Immature natural killer cell (primary cell): ENCODE results near the gene ZKSCAN5. TPM values are rescaled to one million over a fixed set of nuclear protein-coding genes. Genes with fewer than 3 reads are reported as not detected.
"Not testable (repeated sequence)": the region's sequence is repeated elsewhere in the genome, so short reads cannot be mapped to it uniquely, and the experiment has no call there.

ENCODE experiments used
- DNase-seq, 3 donors: peaks; one replicate each; pipeline ENCODE4 v3.0.0; 2022; ENCODE audit warnings: mixed read lengths in 1 of 3
- H3K27ac Mint-ChIP-seq, 6 donors: one replicate each; pipeline ENCODE4 v1.8.0; 2020; ENCODE audit warnings: mixed read lengths in 6 of 6, mild to moderate bottlenecking in 5 of 6, inconsistent platforms in 4 of 6, moderate library complexity in 3 of 6
- H3K27me3 Mint-ChIP-seq, 3 donors: one replicate each; pipeline ENCODE4 v1.8.0; 2020 to 2021; ENCODE audit warnings: low read depth in 3 of 3, mild to moderate bottlenecking in 3 of 3, mixed read lengths in 3 of 3, moderate library complexity in 3 of 3, inconsistent platforms in 1 of 3
- H3K36me3 Mint-ChIP-seq, 3 donors: one replicate each; pipeline ENCODE4 v1.8.0; 2020; ENCODE audit warnings: mixed read lengths in 3 of 3, inconsistent platforms in 2 of 3, mild to moderate bottlenecking in 2 of 3
- H3K4me1 Mint-ChIP-seq, 2 donors: one replicate each; pipeline ENCODE4 v1.8.0; 2020; ENCODE audit warnings: inconsistent platforms in 2 of 2, mild to moderate bottlenecking in 2 of 2, mixed read lengths in 2 of 2, moderate library complexity in 1 of 2
- H3K4me3 Mint-ChIP-seq, 5 donors: one replicate each; pipeline ENCODE4 v1.8.0; 2020; ENCODE audit warnings: mild to moderate bottlenecking in 5 of 5, mixed read lengths in 5 of 5, inconsistent platforms in 3 of 5, moderate library complexity in 3 of 5
- H3K9me3 Mint-ChIP-seq, 6 donors: one replicate each; pipeline ENCODE4 v1.8.0; 2020; ENCODE audit warnings: mild to moderate bottlenecking in 6 of 6, mixed read lengths in 6 of 6, inconsistent platforms in 4 of 6, moderate library complexity in 3 of 6
- polyA plus RNA-seq, 3 donors: library from polyadenylated mRNA; unstranded; fragments of 300-500 nt; fragmentation: Illumina TruSeq; gene quantifications; one replicate each; pipeline ENCODE4 v1.2.3, GENCODE V29; 2021

Gene ZKSCAN5
- polyA plus RNA-seq, 3 donors from 2014 or later, result 3.2 to 9.4 (median 4.6) TPM

DNA sequence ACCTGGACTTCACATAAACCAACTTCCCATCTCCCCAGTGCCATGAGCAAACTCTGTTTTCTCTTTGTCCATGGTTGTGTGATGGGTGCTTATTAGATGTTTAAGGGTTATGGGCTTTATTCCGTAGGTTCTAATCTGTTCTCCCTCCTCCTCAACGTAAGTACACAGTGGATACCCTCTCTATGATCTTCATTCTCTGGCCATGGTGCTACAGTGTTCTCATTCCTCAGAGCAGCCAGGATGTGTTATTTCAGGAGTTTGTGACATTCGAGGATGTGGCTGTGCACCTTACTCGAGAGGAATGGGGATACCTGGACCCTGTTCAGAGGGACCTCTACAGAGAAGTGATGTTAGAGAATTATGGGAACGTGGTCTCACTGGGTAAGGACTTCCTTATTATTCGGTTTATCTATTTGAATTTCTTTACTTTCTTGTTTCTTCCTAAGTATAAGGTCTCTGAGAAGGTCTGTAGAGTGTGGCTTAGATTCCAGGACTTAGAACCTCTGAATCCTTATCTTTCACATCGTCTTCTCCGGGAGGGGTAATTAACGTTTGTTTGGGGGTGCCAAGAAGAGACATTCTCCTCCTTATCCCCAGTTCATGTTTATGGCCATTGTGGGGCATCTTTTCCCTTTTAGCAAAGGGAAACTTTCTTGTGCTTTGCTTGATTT is 57.8 kb downstream of the ZKSCAN5 start:
- peak overlapping the region in 2 of 6 donors; percentile 61 to 71 for H3K27ac Mint-ChIP-seq
- no peaks in the 10 kb centered on the region for H3K9me3 Mint-ChIP-seq
- H3K27me3 Mint-ChIP-seq, result peaks cover 9 to 20% (median 9%) of the 10 kb centered on the region in 3 donors
- DNase-seq, result no peak
- H3K4me1 Mint-ChIP-seq, result peaks cover 34 to 55% of the 10 kb centered on the region in 2 donors
- H3K36me3 Mint-ChIP-seq, result peaks cover 19 to 35% (median 27%) of the 10 kb centered on the region in 3 donors
- H3K4me3 Mint-ChIP-seq, result peak overlapping the region in 2 of 5 donors; percentile 12 to 32

- H3K36me3 Mint-ChIP-seq, result peaks cover 19 to 35% (median 27%) of the 10 kb centered on the region in 3 donors
- no peak for DNase-seq
Measured at GRCh38 chr7:99562832-99563231, 58.4 kb downstream of the ZKSCAN5 start.

GRCh38 chr7:99563650-99564049 is 59.2 kb downstream of the ZKSCAN5 start:
- Mint-ChIP-seq H3K27ac (no peak overlapping the region), H3K36me3 (peaks cover 19 to 32% (median 23%) of the 10 kb centered on the region in 3 donors), H3K4me3 (no peak overlapping the region), H3K27me3 (peaks cover 2 to 9% (median 3%) of the 10 kb centered on the region in 3 donors), H3K4me1 (peaks cover 23 to 44% of the 10 kb centered on the region in 2 donors), H3K9me3 (no peaks in the 10 kb centered on the region)
- DNase-seq, result no peak

More at GRCh38 chr7:99562832-99563231, 58.4 kb downstream of the ZKSCAN5 start:
- H3K4me1 Mint-ChIP-seq, result peaks cover 29 to 49% of the 10 kb centered on the region in 2 donors
- peak overlapping the region in 2 of 6 donors; percentile 61 to 71 for H3K27ac Mint-ChIP-seq
- peak overlapping the region in 1 of 5 donors; percentile 32 for H3K4me3 Mint-ChIP-seq
- no peaks in the 10 kb centered on the region for H3K9me3 Mint-ChIP-seq
- H3K27me3 Mint-ChIP-seq, result peaks cover 9 to 17% (median 9%) of the 10 kb centered on the region in 3 donors

DNA sequence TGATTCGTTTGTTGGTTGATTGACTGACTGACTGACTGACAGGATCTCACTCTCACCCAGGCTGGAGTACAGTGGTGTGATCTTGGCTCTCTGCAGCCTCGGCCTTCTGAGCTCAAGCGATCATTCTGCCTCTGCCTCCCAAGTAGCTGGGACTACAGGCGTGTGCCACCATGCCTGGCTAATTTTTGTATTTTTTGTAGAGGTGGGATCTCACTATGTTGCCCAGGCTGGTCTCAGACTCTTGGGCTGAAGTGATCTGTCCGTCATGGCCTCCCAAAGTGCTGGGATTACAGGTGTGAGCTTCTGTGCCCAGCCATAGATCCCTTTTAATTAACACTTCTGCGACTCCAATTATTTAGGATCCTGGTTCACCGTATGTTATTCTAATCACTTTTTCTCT is 64.3 kb downstream of the ZKSCAN5 start:
- H3K36me3 Mint-ChIP-seq, result peaks cover 8 to 22% (median 8%) of the 10 kb centered on the region in 3 donors
- H3K4me3 Mint-ChIP-seq, result not testable (repeated sequence)

DNA sequence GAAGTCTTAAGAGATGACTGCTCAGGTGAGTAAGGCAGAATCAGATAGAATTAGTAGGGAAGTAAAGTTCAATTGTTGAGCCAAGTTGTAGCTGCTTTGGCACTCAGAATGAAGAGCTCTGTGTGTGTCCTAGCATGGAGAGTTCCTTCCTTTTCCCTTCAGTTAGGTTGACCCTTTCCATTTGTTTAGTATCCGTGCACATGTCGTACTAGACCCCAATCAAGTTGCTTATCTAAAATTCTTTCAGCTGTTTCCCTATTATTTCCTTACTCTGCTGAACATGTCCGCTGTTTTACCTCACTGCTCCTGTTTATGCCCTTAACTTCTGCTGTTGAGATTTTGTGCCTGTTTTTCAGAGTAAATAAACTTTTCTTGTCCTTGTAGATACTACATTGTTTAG is 67.3 kb downstream of the ZKSCAN5 start:
- Mint-ChIP-seq H3K9me3 (no peaks in the 10 kb centered on the region), H3K27me3 (no peaks in the 10 kb centered on the region), H3K4me1 (peaks cover 0 to 4% of the 10 kb centered on the region in 2 donors), H3K27ac (peak overlapping the region in 2 of 6 donors; percentile 1 to 63), H3K36me3 (peaks cover 0 to 8% (median 0%) of the 10 kb centered on the region in 3 donors), H3K4me3 (no peak overlapping the region)
- DNase-seq, result no peak

More for the DNA sequence above, 64.3 kb downstream of the ZKSCAN5 start:
- H3K9me3 Mint-ChIP-seq, DNase-seq, H3K27me3 Mint-ChIP-seq: not testable (repeated sequence)
- Mint-ChIP-seq H3K4me1 (peaks cover 6 to 15% of the 10 kb centered on the region in 2 donors), H3K27ac (peak overlapping the region in 1 of 6 donors; percentile 22)

- DNase-seq, result no peak
- peaks cover 0 to 4% of the 10 kb centered on the region in 2 donors for H3K4me1 Mint-ChIP-seq
- peaks cover 0 to 2% (median 0%) of the 10 kb centered on the region in 3 donors for H3K27me3 Mint-ChIP-seq
- H3K36me3 Mint-ChIP-seq, result peaks cover 0 to 8% (median 0%) of the 10 kb centered on the region in 3 donors
- H3K4me3 Mint-ChIP-seq, result no peak overlapping the region
- no peaks in the 10 kb centered on the region for H3K9me3 Mint-ChIP-seq
- H3K27ac Mint-ChIP-seq, result peak overlapping the region in 3 of 6 donors; percentile 4 to 41 (median 10)
Measured at GRCh38 chr7:99573257-99573656, 68.8 kb downstream of the ZKSCAN5 start.

DNA sequence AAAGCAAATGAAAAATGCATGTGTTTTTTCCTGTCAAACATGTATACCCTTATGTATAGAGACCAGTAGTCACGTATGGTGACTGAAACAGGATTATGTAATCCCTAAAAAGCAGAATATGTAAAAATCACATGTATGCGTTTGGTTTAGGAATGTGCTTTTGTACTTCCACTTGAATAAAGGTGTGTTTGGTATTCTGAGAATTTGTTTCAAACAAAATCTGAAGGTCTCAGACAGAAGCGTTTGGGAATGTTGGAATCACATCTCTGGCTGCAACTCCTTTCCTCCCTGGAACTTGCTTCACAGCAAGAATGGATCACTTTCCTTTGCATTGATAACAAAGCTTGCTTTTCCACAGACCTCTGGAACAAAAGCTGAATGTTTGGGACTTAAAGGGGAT is 71.8 kb downstream of the ZKSCAN5 start:
- peaks cover 0 to 8% (median 0%) of the 10 kb centered on the region in 3 donors for H3K36me3 Mint-ChIP-seq
- peaks cover 0 to 2% (median 1%) of the 10 kb centered on the region in 3 donors for H3K27me3 Mint-ChIP-seq
- no peak overlapping the region for H3K4me3 Mint-ChIP-seq
- no peaks in the 10 kb centered on the region for H3K9me3 Mint-ChIP-seq
- no peak for DNase-seq
- no peak overlapping the region for H3K27ac Mint-ChIP-seq
- peaks cover 13 to 15% of the 10 kb centered on the region in 2 donors for H3K4me1 Mint-ChIP-seq

- no peak for DNase-seq
- Mint-ChIP-seq H3K4me1 (peaks cover 13 to 14% of the 10 kb centered on the region in 2 donors), H3K36me3 (no peaks in the 10 kb centered on the region), H3K27me3 (peaks cover 0 to 8% (median 6%) of the 10 kb centered on the region in 3 donors), H3K4me3 (peak overlapping the region; percentile 82 to 96 (median 90)), H3K27ac (peak overlapping the region in 3 of 6 donors; percentile 30 to 72 (median 51)), H3K9me3 (no peaks in the 10 kb centered on the region)
Measured at GRCh38 chr7:99579281-99579955, 75.0 kb downstream of the ZKSCAN5 start.

GRCh38 chr7:99579956-99580777 is 75.7 kb downstream of the ZKSCAN5 start:
- H3K27ac Mint-ChIP-seq, result peak overlapping the region; percentile 48 to 82 (median 74)
- H3K4me3 Mint-ChIP-seq, result peak overlapping the region; percentile 82 to 96 (median 90)
- no peaks in the 10 kb centered on the region for H3K36me3 Mint-ChIP-seq
- peak; percentile 37 to 44 (median 40) for DNase-seq
- peaks cover 0 to 8% (median 6%) of the 10 kb centered on the region in 3 donors for H3K27me3 Mint-ChIP-seq
- no peaks in the 10 kb centered on the region for H3K9me3 Mint-ChIP-seq
- peaks cover 13 to 14% of the 10 kb centered on the region in 2 donors for H3K4me1 Mint-ChIP-seq

GRCh38 chr7:99580778-99581332 is 76.4 kb downstream of the ZKSCAN5 start:
- not testable (repeated sequence) for H3K36me3 Mint-ChIP-seq
- H3K4me1 Mint-ChIP-seq, result peaks cover 13 to 14% of the 10 kb centered on the region in 2 donors
- H3K4me3 Mint-ChIP-seq, result peak overlapping the region; percentile 82 to 96 (median 90)

More at GRCh38 chr7:99580778-99581332, 76.4 kb downstream of the ZKSCAN5 start:
- not testable (repeated sequence) for DNase-seq, H3K9me3 Mint-ChIP-seq, H3K27me3 Mint-ChIP-seq
- peak overlapping the region; percentile 57 to 82 (median 69) for H3K27ac Mint-ChIP-seq
